WTC11 (cell line): ENCODE results near the gene GEMIN5. TPM values are rescaled to one million over a fixed set of nuclear protein-coding genes. Genes with fewer than 3 reads are reported as not detected.

Source experiments
- ATAC-seq: fragments of 200-7000 bp; cut with Tn5 transposase; 2 replicates; pipeline ENCODE4 v1.10.0; 2021; ENCODE audit warnings: mild to moderate bottlenecking, moderate library complexity
- CTCF ChIA-PET: fragments of 300-600 bp; sonication (Branson Sonifier 250); formaldehyde crosslinking; loops from one replicate; lab custom pipeline; 2021; ENCODE audit warnings: antibody characterized with exemption; lab: Charles Lee
- POLR2A ChIA-PET: fragments of 350-600 bp; sonication (Branson Sonifier 250); formaldehyde crosslinking; loops from one replicate; lab custom pipeline; 2021; ENCODE audit warnings: antibody characterized with exemption; lab: Charles Lee
- DNase-seq: peaks from one replicate; pipeline ENCODE4 v3.0.0; 2021; ENCODE audit warnings: low spot score
- H3K27ac Mint-ChIP-seq: 2 replicates; pipeline ENCODE4 v1.8.0; 2021; ENCODE audit warnings: mixed read lengths
- H3K27me3 Mint-ChIP-seq: 2 replicates; pipeline ENCODE4 v1.8.0; 2021; ENCODE audit warnings: low read depth, mild to moderate bottlenecking, moderate library complexity, mixed read lengths
- H3K36me3 Mint-ChIP-seq: 2 replicates; pipeline ENCODE4 v1.8.0; 2021; ENCODE audit warnings: mixed read lengths
- H3K4me1 Mint-ChIP-seq: 2 replicates; pipeline ENCODE4 v1.8.0; 2022; ENCODE audit warnings: mixed read lengths
- H3K4me3 Mint-ChIP-seq: 2 replicates; pipeline ENCODE4 v1.8.0; 2021; ENCODE audit warnings: mild to moderate bottlenecking, moderate library complexity, mixed read lengths
- H3K9me3 Mint-ChIP-seq: 2 replicates; pipeline ENCODE4 v1.8.0; 2021; ENCODE audit warnings: mixed read lengths
- ARID4B ChIP-seq: sonication (generic); formaldehyde crosslinking; IDR thresholded peaks from 2 replicates; pipeline ENCODE4 v1.8.0; 2023; ENCODE audit warnings: missing genetic modification reagents, mild to moderate bottlenecking, borderline replicate concordance
- CBFB ChIP-seq: sonication (generic); formaldehyde crosslinking; IDR thresholded peaks from 2 replicates; pipeline ENCODE4 v1.8.1; 2022; ENCODE audit warnings: mild to moderate bottlenecking, low read depth, missing genetic modification reagents
- CDX4 ChIP-seq: fragments of 250-450 bp; sonication (Bioruptor Pico); IDR thresholded peaks from 2 replicates; pipeline ENCODE4 v1.9.0; 2021; ENCODE audit warnings: moderate library complexity, mild to moderate bottlenecking, inconsistent platforms, borderline replicate concordance
- ETV6 ChIP-seq: sonication (generic); formaldehyde crosslinking; IDR thresholded peaks from 2 replicates; pipeline ENCODE4 v1.8.1; 2022; ENCODE audit warnings: mild to moderate bottlenecking, missing genetic modification reagents
- FOXK1 ChIP-seq: sonication (generic); formaldehyde crosslinking; IDR thresholded peaks from 2 replicates; pipeline ENCODE4 v1.8.0; 2022; ENCODE audit warnings: mild to moderate bottlenecking, moderate library complexity, missing genetic modification reagents
- FOXP1 ChIP-seq: sonication (generic); formaldehyde crosslinking; IDR thresholded peaks from 2 replicates; pipeline ENCODE4 v1.8.0; 2022; ENCODE audit warnings: missing genetic modification reagents, mild to moderate bottlenecking, moderate library complexity, borderline replicate concordance
- HMGA2 ChIP-seq: fragments of 250-450 bp; sonication (Bioruptor Pico); IDR thresholded peaks from 2 replicates; pipeline ENCODE4 v1.4.0; 2021; ENCODE audit warnings: mild to moderate bottlenecking, moderate library complexity
- MAX ChIP-seq: sonication (generic); formaldehyde crosslinking; IDR thresholded peaks from 2 replicates; pipeline ENCODE4 v1.8.0; 2022; ENCODE audit warnings: mild to moderate bottlenecking, missing genetic modification reagents
- MYBL2 ChIP-seq: sonication (generic); formaldehyde crosslinking; IDR thresholded peaks from 2 replicates; pipeline ENCODE4 v1.8.1; 2023; ENCODE audit warnings: mild to moderate bottlenecking, moderate library complexity, missing genetic modification reagents
- NFATC4 ChIP-seq: fragments of 250-450 bp; sonication (Bioruptor Pico); IDR thresholded peaks from 2 replicates; pipeline ENCODE4 v1.9.0; 2021; ENCODE audit warnings: mild to moderate bottlenecking
- NFYB ChIP-seq: sonication (generic); formaldehyde crosslinking; conservative IDR thresholded peaks from 2 replicates; pipeline ENCODE4 v1.8.0; 2022; ENCODE audit warnings: low read depth, missing genetic modification reagents
- NR1H2 ChIP-seq: sonication (generic); formaldehyde crosslinking; IDR thresholded peaks from 2 replicates; pipeline ENCODE4 v1.9.0; 2021; ENCODE audit warnings: mild to moderate bottlenecking, moderate library complexity, missing genetic modification reagents
- NR2C2 ChIP-seq: sonication (generic); formaldehyde crosslinking; IDR thresholded peaks from 2 replicates; pipeline ENCODE4 v1.8.0; 2022; ENCODE audit warnings: mild to moderate bottlenecking, missing genetic modification reagents
- NR3C1 ChIP-seq: sonication (generic); formaldehyde crosslinking; conservative IDR thresholded peaks from 2 replicates; pipeline ENCODE4 v1.8.1; 2023; ENCODE audit warnings: low read depth, mild to moderate bottlenecking, missing genetic modification reagents
- SP1 ChIP-seq: sonication (generic); formaldehyde crosslinking; conservative IDR thresholded peaks from 2 replicates; pipeline ENCODE4 v1.8.1; 2022; ENCODE audit warnings: missing genetic modification reagents
- ZNF121 ChIP-seq: sonication (generic); formaldehyde crosslinking; IDR thresholded peaks from 2 replicates; pipeline ENCODE4 v1.8.0; 2023; ENCODE audit warnings: missing genetic modification reagents
- ZNF219 ChIP-seq: sonication (generic); formaldehyde crosslinking; IDR thresholded peaks from 2 replicates; pipeline ENCODE4 v1.8.0; 2023; ENCODE audit warnings: missing genetic modification reagents, mild to moderate bottlenecking, borderline replicate concordance
- ZNF232 ChIP-seq: sonication (generic); formaldehyde crosslinking; IDR thresholded peaks from 2 replicates; pipeline ENCODE4 v1.8.0; 2022; ENCODE audit warnings: mild to moderate bottlenecking, missing genetic modification reagents
- ZNF416 ChIP-seq: fragments of 250-450 bp; sonication (Bioruptor Pico); IDR thresholded peaks from 2 replicates; pipeline ENCODE4 v1.9.0; 2021; ENCODE audit warnings: mild to moderate bottlenecking, inconsistent platforms
- ZNF512 ChIP-seq: sonication (generic); formaldehyde crosslinking; IDR thresholded peaks from 2 replicates; pipeline ENCODE4 v1.8.1; 2022; ENCODE audit warnings: missing genetic modification reagents, borderline replicate concordance
- total RNA-seq: library from RNA; stranded (reverse); gene quantifications from 3 replicates; pipeline ENCODE4 v1.2.3, GENCODE V29; 2021

GEMIN5 gene
- total RNA-seq, 1 experiment from 2014 or later = 34.8 TPM

GRCh38 chr5:154865466-154866184, 72.4 kb downstream of the GEMIN5 start:
- H3K27ac Mint-ChIP-seq = no peak overlapping the region; the same call in 1 of the 2 replicates
- H3K9me3 Mint-ChIP-seq = no peaks in the 10 kb centered on the region
- ATAC-seq (no peak), DNase-seq (no peak)
- H3K4me3 Mint-ChIP-seq = no peak overlapping the region
- H3K4me1 Mint-ChIP-seq = peaks cover 5% of the 10 kb centered on the region
- peaks cover 53% of the 10 kb centered on the region for H3K36me3 Mint-ChIP-seq
- ChIA-PET POLR2A (interaction anchor here (0.6 kb wide), 1 partner anchor 712 kb away, joined by 3 read pairs; no protein-coding TSS in a partner anchor), CTCF (no interaction called here)
- H3K27me3 Mint-ChIP-seq = no peaks in the 10 kb centered on the region
- no peak for TF ChIP-seq MYBL2
- TF ChIP-seq ZNF512 = no peak
- TF ChIP-seq ARID4B = no peak
- TF ChIP-seq HMGA2 (CRISPR knock-in tag) = no peak
- TF ChIP-seq NR3C1 (CRISPR knock-in tag) = no peak
- no peak for TF ChIP-seq CDX4 (CRISPR knock-in tag)
- no peak for TF ChIP-seq MAX (CRISPR knock-in tag)

GRCh38 chr5:154863291-154864080, 74.5 kb downstream of the GEMIN5 start:
- TF ChIP-seq ZNF121 (CRISPR knock-in tag) (peak; percentile 85), FOXP1 (CRISPR knock-in tag) (no peak)
- ChIA-PET CTCF (no interaction called here), POLR2A (no interaction called here)
- Mint-ChIP-seq H3K27ac (no peak overlapping the region), H3K4me1 (peaks cover 22% of the 10 kb centered on the region), H3K27me3 (no peaks in the 10 kb centered on the region), H3K4me3 (no peak overlapping the region), H3K9me3 (no peaks in the 10 kb centered on the region), H3K36me3 (peaks cover 45% of the 10 kb centered on the region)
- DNase-seq = no peak
- ATAC-seq = no peak

GRCh38 chr5:154862766-154863165, 75.2 kb downstream of the GEMIN5 start:
- CTCF ChIA-PET = no interaction called here

More at GRCh38 chr5:154862766-154863165, 75.2 kb downstream of the GEMIN5 start:
- POLR2A ChIA-PET = no interaction called here
- peaks cover 22% of the 10 kb centered on the region for H3K4me1 Mint-ChIP-seq
- no peak overlapping the region for H3K4me3 Mint-ChIP-seq
- no peaks in the 10 kb centered on the region for H3K9me3 Mint-ChIP-seq
- peaks cover 45% of the 10 kb centered on the region for H3K36me3 Mint-ChIP-seq
- H3K27me3 Mint-ChIP-seq = no peaks in the 10 kb centered on the region
- ATAC-seq (no peak), DNase-seq (no peak)
- peak overlapping the region; percentile 57; the same call in 1 of the 2 replicates for H3K27ac Mint-ChIP-seq
- TF ChIP-seq NR3C1 (CRISPR knock-in tag) (no peak), CBFB (no peak), NFATC4 (CRISPR knock-in tag) (no peak), NR2C2 (CRISPR knock-in tag) (no peak), FOXK1 (no peak), NFYB (CRISPR knock-in tag) (no peak), SP1 (CRISPR knock-in tag) (no peak), ZNF219 (CRISPR knock-in tag) (no peak), ZNF416 (CRISPR knock-in tag) (no peak), ZNF232 (CRISPR knock-in tag) (no peak), ETV6 (CRISPR knock-in tag) (no peak), NR1H2 (CRISPR knock-in tag) (no peak)
